ENCODE measurements around the gene ESRRB. TPM values are rescaled to one million over a fixed set of nuclear protein-coding genes. Genes with fewer than 3 reads are reported as not detected.

ESRRB gene
- total and polyA plus RNA-seq, 5 experiments from 2014 or later = 0.23 TPM; not detected in 4

DNA sequence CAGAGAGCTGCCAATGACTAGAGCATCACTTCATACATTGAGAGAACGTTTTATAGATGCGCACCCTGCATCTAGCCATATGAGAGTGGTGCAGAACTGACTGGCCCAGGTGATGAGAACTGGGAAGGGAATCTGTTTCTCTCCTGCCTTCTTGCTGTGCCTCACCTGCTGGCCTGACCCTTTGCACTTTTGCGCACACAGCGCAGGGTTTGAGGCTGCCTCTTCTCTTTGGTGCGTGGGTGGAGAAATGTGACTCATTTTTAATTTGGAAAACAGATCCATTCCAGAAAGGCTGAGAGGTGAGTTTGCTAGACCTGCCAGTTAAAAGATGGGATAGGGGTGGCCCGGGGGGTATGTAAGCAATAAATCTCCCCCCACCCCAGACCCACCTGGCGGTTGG is 453 bp upstream of the ESRRB start:
- Mint-ChIP-seq H3K4me1 (peaks cover 0 to 11% (median 3%) of the 10 kb centered on the region in 4 donors), H3K36me3 (no peaks in the 10 kb centered on the region), H3K9me3 (peaks cover 0 to 2% (median 0%) of the 10 kb centered on the region in 9 donors), H3K27me3 (peaks cover 37 to 81% (median 57%) of the 10 kb centered on the region in 5 donors), H3K4me3 (no peak overlapping the region), H3K27ac (no peak overlapping the region)
- POLR2A ChIA-PET = interaction anchor here (0.6 kb wide), 1 partner anchor 13 kb away, joined by 4 read pairs; no protein-coding TSS in a partner anchor
- ATAC-seq (no peak), DNase-seq (no peak)

DNA sequence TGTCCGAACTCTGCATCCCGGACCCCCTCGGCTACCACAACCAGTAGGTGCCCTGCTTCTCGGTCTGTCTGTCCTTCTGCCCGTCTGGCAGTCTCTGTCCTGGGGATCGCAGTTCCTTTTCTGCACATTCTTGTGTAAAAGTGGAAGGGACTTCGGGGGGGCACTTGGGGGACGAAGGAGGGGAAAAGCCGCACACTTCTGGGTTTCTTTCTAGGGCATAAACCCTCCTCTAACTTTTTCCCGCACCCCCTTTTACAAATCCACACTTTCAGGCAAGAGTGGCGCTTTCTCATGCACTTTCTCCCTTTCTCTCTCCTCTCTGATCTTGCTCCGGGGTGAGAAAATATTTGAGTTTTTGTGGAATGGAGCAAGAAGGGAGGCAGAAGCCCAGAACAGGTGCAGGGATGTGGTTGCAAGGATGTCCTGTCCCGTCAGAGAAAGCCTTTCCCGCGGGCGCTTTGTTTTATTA is 506 bp downstream of the ESRRB start:
- POLR2A ChIA-PET = no interaction called here
- H3K4me3 Mint-ChIP-seq = no peak overlapping the region
- no peak for ATAC-seq
- peaks cover 35 to 82% (median 63%) of the 10 kb centered on the region in 5 donors for H3K27me3 Mint-ChIP-seq
- H3K4me1 Mint-ChIP-seq = peaks cover 0 to 11% (median 3%) of the 10 kb centered on the region in 4 donors
- DNase-seq = peak in 1 of 10 donors; percentile 7
- H3K9me3 Mint-ChIP-seq = peaks cover 0 to 2% (median 0%) of the 10 kb centered on the region in 9 donors
- H3K36me3 Mint-ChIP-seq = no peaks in the 10 kb centered on the region
- no peak overlapping the region for H3K27ac Mint-ChIP-seq

DNA sequence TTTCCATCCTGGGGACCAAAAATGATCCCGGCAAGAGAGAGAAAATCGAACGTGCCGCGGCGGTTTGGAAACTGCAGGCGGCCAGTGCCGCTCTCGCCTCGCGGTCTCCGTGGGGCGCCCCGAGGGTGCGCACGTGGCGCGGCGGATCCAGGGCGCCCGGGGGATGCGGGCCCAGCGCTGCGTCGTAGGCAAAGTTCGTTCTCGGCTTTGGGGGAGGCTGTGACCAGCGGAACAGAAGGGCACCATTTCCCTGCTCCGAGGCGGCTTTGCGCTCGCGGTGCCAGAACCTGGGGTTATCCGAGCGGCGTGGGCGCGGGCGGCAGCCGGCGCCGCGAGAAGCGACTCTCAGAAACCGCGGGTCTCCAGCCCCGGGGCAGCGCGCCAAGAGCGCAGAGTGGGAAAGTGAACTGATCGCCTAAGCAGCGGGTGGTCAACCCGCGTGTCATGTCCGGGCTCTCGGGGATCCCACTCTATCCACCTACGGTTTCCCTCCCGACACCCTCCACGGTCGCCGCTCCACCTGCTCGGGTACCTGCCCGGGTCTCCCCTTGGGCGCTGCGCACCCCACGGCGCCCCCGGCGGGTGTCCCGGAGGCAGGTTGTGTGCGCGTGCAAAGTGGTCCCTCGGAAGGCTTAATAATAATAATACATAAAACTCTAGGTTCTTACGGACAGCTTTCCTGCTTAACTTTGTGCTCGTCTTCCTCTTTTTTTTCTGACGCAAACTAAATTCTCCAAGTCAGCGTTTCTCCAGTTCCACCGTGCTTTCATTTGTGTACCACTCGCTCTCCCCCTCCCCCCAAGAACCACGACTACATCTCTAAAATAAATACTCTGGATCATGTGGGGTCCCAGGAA is 1.2 kb downstream of the ESRRB start:
- H3K36me3 Mint-ChIP-seq = no peaks in the 10 kb centered on the region
- H3K27ac Mint-ChIP-seq = no peak overlapping the region
- peaks cover 0 to 2% (median 0%) of the 10 kb centered on the region in 9 donors for H3K9me3 Mint-ChIP-seq
- peak overlapping the region in 1 of 10 donors; percentile 33 for H3K4me3 Mint-ChIP-seq
- POLR2A ChIA-PET = no interaction called here
- H3K27me3 Mint-ChIP-seq = peaks cover 36 to 87% (median 64%) of the 10 kb centered on the region in 5 donors
- ATAC-seq (no peak), DNase-seq (peak in 1 of 10 donors; percentile 40)
- H3K4me1 Mint-ChIP-seq = peaks cover 0 to 11% (median 3%) of the 10 kb centered on the region in 4 donors

DNA sequence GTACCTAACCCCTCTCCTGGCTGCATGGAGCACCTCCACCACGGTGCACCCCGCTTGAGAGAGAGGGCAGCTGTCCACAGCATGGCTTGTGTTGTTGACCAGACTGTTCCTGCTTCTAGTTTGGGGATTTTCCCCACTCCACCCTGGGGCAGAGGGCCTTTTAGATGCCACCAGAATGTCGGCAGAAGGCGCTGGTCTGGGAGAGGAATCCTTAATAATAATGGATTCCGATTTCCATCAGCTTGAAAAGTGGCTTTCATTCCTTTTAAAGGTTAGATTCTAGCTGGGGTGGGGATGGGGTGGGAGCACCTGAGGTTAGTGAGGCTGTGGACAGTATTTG is 1.8 kb downstream of the ESRRB start:
- ATAC-seq (no peak), DNase-seq (no peak)
- H3K4me3 Mint-ChIP-seq = peak overlapping the region in 1 of 10 donors; percentile 33
- H3K4me1 Mint-ChIP-seq = peaks cover 0 to 11% (median 3%) of the 10 kb centered on the region in 4 donors
- H3K9me3 Mint-ChIP-seq = peaks cover 0 to 2% (median 0%) of the 10 kb centered on the region in 9 donors
- peaks cover 37 to 85% (median 64%) of the 10 kb centered on the region in 5 donors for H3K27me3 Mint-ChIP-seq
- no peak overlapping the region for H3K27ac Mint-ChIP-seq
- POLR2A ChIA-PET = no interaction called here
- H3K36me3 Mint-ChIP-seq = no peaks in the 10 kb centered on the region

DNA sequence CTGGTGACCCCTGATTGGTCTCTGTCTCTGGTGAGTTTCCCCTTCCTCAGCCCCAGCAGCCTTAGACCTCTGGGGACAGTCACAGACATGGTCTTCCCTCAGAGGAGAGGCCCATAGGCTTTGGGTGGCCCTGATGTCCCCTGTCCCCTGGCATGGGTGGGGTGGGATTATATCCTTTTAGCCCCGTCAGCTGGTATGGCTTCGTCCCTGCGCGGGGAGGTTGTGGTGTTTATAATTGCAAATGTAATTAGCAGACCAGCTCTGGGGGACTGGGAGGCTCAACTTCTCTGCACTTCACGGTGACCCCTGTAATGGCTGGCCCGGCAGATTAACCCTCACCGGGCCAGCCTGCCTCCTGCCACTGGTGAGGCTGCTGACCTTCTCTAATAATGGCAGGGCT is 5.1 kb downstream of the ESRRB start:
- Mint-ChIP-seq H3K4me1 (peaks cover 0 to 11% (median 3%) of the 10 kb centered on the region in 4 donors), H3K4me3 (no peak overlapping the region), H3K36me3 (no peaks in the 10 kb centered on the region), H3K27ac (no peak overlapping the region), H3K9me3 (no peaks in the 10 kb centered on the region), H3K27me3 (peaks cover 40 to 96% (median 68%) of the 10 kb centered on the region in 5 donors)
- POLR2A ChIA-PET = no interaction called here
- ATAC-seq (no peak), DNase-seq (peak in 1 of 10 donors; percentile 43)

DNA sequence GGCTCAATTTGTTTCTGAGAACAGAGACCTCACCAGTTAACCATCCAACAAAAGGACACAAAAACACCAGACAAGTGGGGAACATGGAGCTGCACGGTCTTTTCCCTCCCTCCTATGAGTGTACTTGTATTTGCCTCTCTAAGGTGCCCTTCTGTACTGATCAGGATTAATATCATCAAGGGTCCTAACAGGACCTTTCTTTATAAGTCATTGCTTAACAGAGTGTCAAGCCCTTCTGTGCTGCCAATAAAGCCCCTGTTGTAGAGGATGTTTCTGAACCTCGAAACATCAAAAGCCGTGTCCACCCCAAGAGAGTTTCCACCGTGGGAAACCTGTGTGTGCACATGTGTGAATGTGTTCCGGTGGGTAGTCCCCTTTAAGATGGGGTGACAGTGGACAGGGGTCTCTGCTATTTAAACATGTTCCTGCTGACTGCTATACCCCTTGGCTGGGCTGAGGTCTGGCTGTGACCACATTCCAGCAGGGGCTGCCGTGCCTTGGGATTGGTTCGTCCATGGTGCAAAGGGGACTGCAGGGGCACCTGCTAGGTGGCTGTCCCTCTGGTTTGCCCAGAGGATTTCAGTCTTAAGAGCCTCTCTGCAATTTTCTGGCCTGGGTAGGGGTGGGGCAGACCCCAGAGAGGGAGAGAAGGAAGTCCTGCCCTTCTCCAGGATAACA is 6.0 kb downstream of the ESRRB start:
- Mint-ChIP-seq H3K4me1 (peaks cover 0 to 5% (median 1%) of the 10 kb centered on the region in 4 donors), H3K9me3 (no peaks in the 10 kb centered on the region), H3K27ac (no peak overlapping the region), H3K27me3 (peaks cover 36 to 92% (median 63%) of the 10 kb centered on the region in 5 donors), H3K36me3 (no peaks in the 10 kb centered on the region), H3K4me3 (no peak overlapping the region)
- POLR2A ChIA-PET = no interaction called here
- ATAC-seq = no peak
- DNase-seq = peak in 1 of 10 donors; percentile 26

DNA sequence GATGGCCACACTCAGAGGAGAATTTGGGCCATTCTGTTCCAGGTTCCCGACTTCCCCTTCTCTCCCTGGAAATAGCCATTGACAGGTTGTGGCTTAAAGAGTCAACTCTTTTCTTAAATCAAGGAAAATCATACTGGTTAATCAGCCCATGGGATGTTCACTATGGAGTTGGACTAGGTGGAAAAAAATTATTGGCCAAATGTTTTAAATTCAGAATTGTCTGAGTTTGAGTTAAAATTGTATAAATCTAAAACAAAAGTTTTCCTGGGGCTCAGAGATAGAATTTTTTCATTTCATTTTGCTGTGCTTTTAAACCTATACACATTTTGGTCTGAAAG is 6.5 kb downstream of the ESRRB start:
- no peak overlapping the region for H3K4me3 Mint-ChIP-seq
- H3K27me3 Mint-ChIP-seq = peaks cover 35 to 93% (median 62%) of the 10 kb centered on the region in 5 donors
- POLR2A ChIA-PET = no interaction called here
- peaks cover 0 to 3% (median 2%) of the 10 kb centered on the region in 4 donors for H3K4me1 Mint-ChIP-seq
- H3K27ac Mint-ChIP-seq = no peak overlapping the region
- ATAC-seq (no peak), DNase-seq (no peak)
- no peaks in the 10 kb centered on the region for H3K36me3 Mint-ChIP-seq
- H3K9me3 Mint-ChIP-seq = no peaks in the 10 kb centered on the region

DNA sequence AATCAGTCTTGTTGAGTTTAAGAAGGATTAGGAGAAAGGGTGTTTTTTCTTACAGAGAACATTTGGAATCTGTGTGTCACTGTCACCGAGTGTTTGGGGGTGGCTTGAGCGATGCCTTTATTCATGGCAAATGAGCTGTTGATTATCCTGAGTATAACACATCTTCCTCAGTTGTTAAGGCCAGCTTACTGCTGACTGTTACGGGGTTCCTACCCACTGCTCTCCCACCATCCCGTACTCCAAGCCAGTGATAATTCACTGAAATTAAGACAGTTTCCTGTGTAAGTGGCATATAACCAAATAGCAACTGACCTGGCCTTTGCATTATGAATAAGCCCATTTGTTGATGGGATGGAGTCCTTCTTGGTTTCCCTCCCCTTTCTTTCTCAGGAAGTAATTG is 9.5 kb downstream of the ESRRB start:
- Mint-ChIP-seq H3K36me3 (no peaks in the 10 kb centered on the region), H3K4me3 (no peak overlapping the region), H3K9me3 (no peaks in the 10 kb centered on the region), H3K27me3 (peaks cover 32 to 91% (median 58%) of the 10 kb centered on the region in 5 donors), H3K27ac (no peak overlapping the region), H3K4me1 (peaks cover 0 to 3% (median 0%) of the 10 kb centered on the region in 4 donors)
- POLR2A ChIA-PET = no interaction called here
- ATAC-seq (no peak), DNase-seq (no peak)

DNA sequence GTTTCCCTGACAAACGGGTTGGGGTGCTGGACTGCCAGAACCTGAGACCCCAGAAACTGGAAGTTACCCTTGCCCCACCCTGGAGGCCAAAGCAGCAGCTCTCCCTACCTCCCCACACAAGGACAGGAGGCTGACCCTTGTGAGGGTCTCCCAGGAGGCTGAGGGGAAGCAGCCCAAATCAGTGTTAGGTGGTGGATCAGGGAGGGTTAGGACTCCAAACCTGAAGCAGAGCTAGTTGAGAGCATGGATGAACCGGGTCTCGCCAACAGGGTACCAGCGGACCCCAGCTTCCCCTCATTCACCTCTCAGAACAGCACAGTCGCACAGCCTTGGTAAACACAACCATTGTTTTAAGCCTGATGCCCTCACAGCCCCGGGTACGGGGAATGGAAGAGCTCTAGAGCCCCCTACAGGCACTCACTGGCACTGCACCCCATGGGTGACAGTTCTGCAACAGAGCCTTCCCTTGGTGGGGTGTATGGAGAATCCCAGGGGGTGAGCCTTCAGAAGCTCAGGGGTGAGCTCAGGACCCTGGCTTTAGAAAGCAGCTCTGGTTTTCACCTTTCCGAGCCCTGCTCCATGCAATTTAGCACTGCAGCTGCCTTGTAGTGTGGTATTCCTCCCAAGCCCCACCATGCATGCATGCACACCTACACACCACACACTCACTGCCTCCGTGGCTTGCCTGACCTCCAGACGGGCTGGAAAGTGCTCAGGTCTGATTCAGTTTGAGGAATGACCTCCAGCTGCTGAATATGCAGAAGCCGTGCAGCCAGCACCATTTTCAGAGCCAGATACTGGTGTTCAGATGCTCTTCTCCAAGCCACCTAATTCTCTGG is 11.2 kb downstream of the ESRRB start:
- no peaks in the 10 kb centered on the region for H3K36me3 Mint-ChIP-seq
- POLR2A ChIA-PET = no interaction called here
- H3K4me3 Mint-ChIP-seq = no peak overlapping the region
- H3K27me3 Mint-ChIP-seq = peaks cover 26 to 74% (median 43%) of the 10 kb centered on the region in 5 donors
- H3K4me1 Mint-ChIP-seq = peaks cover 0 to 3% (median 0%) of the 10 kb centered on the region in 4 donors
- H3K9me3 Mint-ChIP-seq = no peaks in the 10 kb centered on the region
- DNase-seq (peak in 9 of 10 donors; percentile 19 to 53 (median 39)), ATAC-seq (peak; percentile 47 to 70)
- H3K27ac Mint-ChIP-seq = no peak overlapping the region

DNA sequence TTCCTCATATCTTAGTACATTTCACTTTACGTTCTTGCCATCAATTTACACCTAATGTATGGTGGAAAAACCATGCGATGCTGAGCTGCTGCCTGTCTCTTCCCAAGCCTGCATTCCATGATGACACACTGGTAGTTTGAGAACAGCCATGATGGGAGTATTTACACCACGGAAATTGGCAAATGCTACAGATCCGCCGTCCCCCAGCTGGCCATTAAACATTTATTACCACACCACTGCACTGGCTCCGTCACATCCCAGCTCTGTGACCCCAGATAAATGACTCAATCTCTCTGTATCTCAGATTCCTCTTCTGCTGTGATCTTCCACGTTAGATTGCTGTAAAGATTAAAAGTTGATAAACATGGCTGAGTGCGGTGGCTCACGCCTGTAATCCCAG is 13.9 kb downstream of the ESRRB start:
- POLR2A ChIA-PET = no interaction called here
- H3K4me1 Mint-ChIP-seq = peaks cover 0 to 3% (median 0%) of the 10 kb centered on the region in 4 donors
- ATAC-seq = no peak
- no peaks in the 10 kb centered on the region for H3K9me3 Mint-ChIP-seq
- H3K27me3 Mint-ChIP-seq = peaks cover 21 to 48% (median 28%) of the 10 kb centered on the region in 5 donors
- no peak overlapping the region for H3K4me3 Mint-ChIP-seq
- no peak overlapping the region for H3K27ac Mint-ChIP-seq
- peak in 1 of 10 donors; percentile 1 for DNase-seq
- H3K36me3 Mint-ChIP-seq = no peaks in the 10 kb centered on the region

DNA sequence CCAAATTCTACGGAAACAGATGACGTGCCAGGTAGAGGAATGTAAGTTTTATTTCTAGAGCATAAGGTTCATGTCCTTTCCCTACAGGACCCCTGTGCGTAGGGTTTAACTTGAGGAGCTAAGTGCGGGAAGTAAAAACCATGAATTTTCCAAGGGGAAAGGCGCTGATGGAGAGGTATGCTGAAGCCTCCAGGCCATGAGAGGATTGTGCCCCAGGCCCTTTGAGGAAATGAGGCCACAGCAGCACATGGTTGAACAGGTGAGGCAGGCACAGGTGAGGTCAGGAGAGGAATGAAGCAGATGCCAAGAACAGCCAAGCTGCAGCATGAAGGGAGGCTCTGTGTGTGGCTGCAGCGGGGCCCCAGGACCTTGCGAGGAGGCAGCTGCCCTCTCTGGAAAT is 14.7 kb downstream of the ESRRB start:
- H3K27ac Mint-ChIP-seq = no peak overlapping the region
- POLR2A ChIA-PET = no interaction called here
- no peak for DNase-seq
- peaks cover 0 to 3% (median 0%) of the 10 kb centered on the region in 4 donors for H3K4me1 Mint-ChIP-seq
- no peaks in the 10 kb centered on the region for H3K36me3 Mint-ChIP-seq
- ATAC-seq = no peak
- H3K4me3 Mint-ChIP-seq = no peak overlapping the region
- H3K9me3 Mint-ChIP-seq = no peaks in the 10 kb centered on the region
- H3K27me3 Mint-ChIP-seq = peaks cover 17 to 40% (median 20%) of the 10 kb centered on the region in 5 donors

DNA sequence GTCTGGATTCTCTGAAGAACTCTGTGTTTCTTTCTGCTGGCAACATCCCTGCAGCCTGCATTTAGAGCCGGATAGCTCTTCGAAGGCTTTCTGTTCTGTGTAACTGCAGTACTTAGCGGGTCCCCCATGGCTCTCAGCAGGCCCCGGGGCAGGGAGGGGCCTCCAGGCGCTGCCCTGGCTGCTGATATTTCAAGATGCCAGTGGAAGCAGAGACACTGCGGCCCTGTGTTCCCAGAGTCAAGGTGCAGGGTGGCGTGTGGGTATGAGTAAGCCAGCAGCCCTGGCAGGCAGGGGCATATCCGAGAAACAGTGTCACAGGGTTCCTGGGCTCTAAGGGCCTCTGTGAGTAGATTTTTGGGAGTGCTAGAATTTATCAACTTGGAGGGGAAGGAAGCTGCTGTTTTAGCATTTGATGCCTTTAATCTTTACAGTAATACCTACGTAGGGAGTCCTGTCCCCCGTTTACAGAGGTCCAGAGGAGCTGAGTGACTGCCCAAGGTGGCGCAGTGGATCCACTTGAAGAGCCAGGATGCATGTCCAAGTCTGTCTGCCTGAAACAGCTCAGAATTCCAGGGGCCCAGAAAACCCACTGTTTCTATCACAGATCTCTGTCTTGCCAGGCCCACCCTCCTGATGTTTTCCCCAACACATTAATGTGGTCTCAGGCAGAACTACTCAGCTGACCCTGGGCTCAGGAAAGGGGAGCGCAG is 16.2 kb downstream of the ESRRB start:
- POLR2A ChIA-PET = no interaction called here
- Mint-ChIP-seq H3K9me3 (no peaks in the 10 kb centered on the region), H3K27me3 (peaks cover 15 to 34% (median 17%) of the 10 kb centered on the region in 5 donors), H3K4me3 (no peak overlapping the region), H3K27ac (no peak overlapping the region), H3K4me1 (peaks cover 0 to under 1% (median 0%) of the 10 kb centered on the region in 4 donors), H3K36me3 (no peaks in the 10 kb centered on the region)
- DNase-seq = no peak
- no peak for ATAC-seq
